Measurements from ENCODE around the gene IQCE.
A peak's percentile ranks its signal among the peaks of the same experiment; 100 is the strongest.

IQCE gene

GRCh38 chr7:2517678-2518507 lies 40.9 kb upstream of the IQCE start:
- H3K4me3 ChIP-seq (ENCODE audit: low read depth, low read length), result no peak overlapping the region
- no peak for TF ChIP-seq CTCF (IDR thresholded peaks at IDR 0.05; ENCODE audit: low read depth, low read length)

GRCh38 chr7:2518737-2519118 lies 40.1 kb upstream of the IQCE start:
- TF ChIP-seq CTCF (IDR thresholded peaks at IDR 0.05; ENCODE audit: low read depth, low read length), result no peak
- H3K4me3 ChIP-seq (ENCODE audit: low read depth, low read length), result peak overlapping the region; percentile 54

- H3K4me3 ChIP-seq (ENCODE audit: low read depth, low read length), result peak within 1 kb of the TSS; percentile 54
- no peak for TF ChIP-seq CTCF (IDR thresholded peaks at IDR 0.05; ENCODE audit: low read depth, low read length)
Observed at GRCh38 chr7:2519119-2519930, 39.5 kb upstream of the IQCE start, which contains the start of gene LFNG. Gene LFNG, plus strand, starts transcription at chr7:2519774. Its CDS starts 88 bp downstream, at chr7:2519862.

- peak overlapping the region; percentile 39 for H3K4me3 ChIP-seq (ENCODE audit: low read depth, low read length)
- no peak for TF ChIP-seq CTCF (IDR thresholded peaks at IDR 0.05; ENCODE audit: low read depth, low read length)
Observed at GRCh38 chr7:2520131-2520760, 38.5 kb upstream of the IQCE start.

- no peak for TF ChIP-seq CTCF (IDR thresholded peaks at IDR 0.05; ENCODE audit: low read depth, low read length)
- H3K4me3 ChIP-seq (ENCODE audit: low read depth, low read length), result no peak overlapping the region
Observed at GRCh38 chr7:2520761-2521290, 38.0 kb upstream of the IQCE start.

- TF ChIP-seq CTCF (IDR thresholded peaks at IDR 0.05; ENCODE audit: low read depth, low read length), result no peak
- no peak overlapping the region for H3K4me3 ChIP-seq (ENCODE audit: low read depth, low read length)
Observed at GRCh38 chr7:2521341-2521745, 37.4 kb upstream of the IQCE start.

All from WI38 (cell line).